ENCODE results near the gene DAP3.

Gene DAP3

GRCh38 chr1:155649676-155650075 lies 39.2 kb upstream of the DAP3 start:
- no peaks in the 10 kb centered on the region for H3K9me3 ChIP-seq (ENCODE audit: insufficient read depth, low read length, severe bottlenecking)
- H3K27me3 ChIP-seq (ENCODE audit: insufficient read depth, low read length, poor library complexity), result no peaks in the 10 kb centered on the region
- H2AFZ ChIP-seq (ENCODE audit: low read depth, low read length), result no peak overlapping the region
- no peak for DNase-seq
- no peaks in the 10 kb centered on the region for H4K20me1 ChIP-seq (ENCODE audit: insufficient read depth, low read length)
- no peaks in the 10 kb centered on the region for H3K36me3 ChIP-seq (ENCODE audit: insufficient read depth, low read length)
- H3K9ac ChIP-seq (ENCODE audit: low read depth, low read length), result no peak overlapping the region
- no peaks in the 10 kb centered on the region for H3K79me2 ChIP-seq (ENCODE audit: insufficient read depth, low read length)
- H3K4me2 ChIP-seq (ENCODE audit: insufficient read depth, low read length), result no peak overlapping the region
- no peak overlapping the region for H3K27ac ChIP-seq (ENCODE audit: low read length)
- no peaks in the 10 kb centered on the region for H3K4me1 ChIP-seq (ENCODE audit: insufficient read depth, low read length)
- no peak overlapping the region for H3K4me3 ChIP-seq (ENCODE audit: low read depth in 1 of 2, low read length in 2 of 2)
- no peak for ATAC-seq (ENCODE audit: insufficient read depth, low read depth)
- TF ChIP-seq EZH2 (IDR thresholded peaks at IDR 0.05; ENCODE audit: borderline replicate concordance, low read depth, low read length, severe bottlenecking), result no peak
- TF ChIP-seq, protein P1, sequence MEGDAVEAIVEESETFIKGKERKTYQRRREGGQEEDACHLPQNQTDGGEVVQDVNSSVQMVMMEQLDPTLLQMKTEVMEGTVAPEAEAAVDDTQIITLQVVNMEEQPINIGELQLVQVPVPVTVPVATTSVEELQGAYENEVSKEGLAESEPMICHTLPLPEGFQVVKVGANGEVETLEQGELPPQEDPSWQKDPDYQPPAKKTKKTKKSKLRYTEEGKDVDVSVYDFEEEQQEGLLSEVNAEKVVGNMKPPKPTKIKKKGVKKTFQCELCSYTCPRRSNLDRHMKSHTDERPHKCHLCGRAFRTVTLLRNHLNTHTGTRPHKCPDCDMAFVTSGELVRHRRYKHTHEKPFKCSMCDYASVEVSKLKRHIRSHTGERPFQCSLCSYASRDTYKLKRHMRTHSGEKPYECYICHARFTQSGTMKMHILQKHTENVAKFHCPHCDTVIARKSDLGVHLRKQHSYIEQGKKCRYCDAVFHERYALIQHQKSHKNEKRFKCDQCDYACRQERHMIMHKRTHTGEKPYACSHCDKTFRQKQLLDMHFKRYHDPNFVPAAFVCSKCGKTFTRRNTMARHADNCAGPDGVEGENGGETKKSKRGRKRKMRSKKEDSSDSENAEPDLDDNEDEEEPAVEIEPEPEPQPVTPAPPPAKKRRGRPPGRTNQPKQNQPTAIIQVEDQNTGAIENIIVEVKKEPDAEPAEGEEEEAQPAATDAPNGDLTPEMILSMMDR (IDR thresholded peaks at IDR 0.05; ENCODE audit: borderline replicate concordance, extremely low read depth, low read length, poor library complexity, severe bottlenecking), result no peak

DNA sequence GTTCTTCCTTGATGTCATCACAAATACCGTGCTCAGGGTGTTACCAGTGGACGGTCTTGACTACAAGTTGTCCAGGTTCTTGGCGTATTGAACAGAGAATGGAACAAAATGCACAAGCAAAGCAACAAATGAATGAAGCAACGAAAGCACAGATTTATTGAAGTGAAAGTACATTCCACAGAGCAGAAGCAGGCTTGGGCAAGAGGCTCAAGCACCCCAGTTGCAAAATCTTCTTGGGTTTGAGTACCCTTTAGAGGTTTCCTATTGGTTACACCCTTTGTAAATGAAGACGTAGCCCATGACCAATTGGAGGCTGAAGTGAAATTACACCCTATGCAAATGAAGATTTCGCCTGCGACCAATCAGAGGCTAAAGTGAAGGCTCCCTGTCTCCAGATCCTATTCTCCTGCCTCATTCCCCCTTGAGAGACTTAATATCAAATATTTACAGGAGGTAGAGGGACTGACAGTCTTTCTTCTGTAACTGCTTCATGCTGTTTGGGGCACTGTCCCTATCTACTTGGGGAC lies 38.6 kb upstream of the DAP3 start:
- Histone ChIP-seq H3K27me3 (ENCODE audit: insufficient read depth, low read length, poor library complexity) (no peaks in the 10 kb centered on the region), H3K27ac (ENCODE audit: low read length) (no peak overlapping the region), H3K4me2 (ENCODE audit: insufficient read depth, low read length) (no peak overlapping the region), H3K4me3 (ENCODE audit: low read depth in 1 of 2, low read length in 2 of 2) (no peak overlapping the region), H2AFZ (ENCODE audit: low read depth, low read length) (no peak overlapping the region), H3K36me3 (ENCODE audit: insufficient read depth, low read length) (no peaks in the 10 kb centered on the region), H3K9ac (ENCODE audit: low read depth, low read length) (no peak overlapping the region), H3K79me2 (ENCODE audit: insufficient read depth, low read length) (no peaks in the 10 kb centered on the region), H4K20me1 (ENCODE audit: insufficient read depth, low read length) (no peaks in the 10 kb centered on the region), H3K9me3 (ENCODE audit: insufficient read depth, low read length, severe bottlenecking) (no peaks in the 10 kb centered on the region), H3K4me1 (ENCODE audit: insufficient read depth, low read length) (no peaks in the 10 kb centered on the region)
- ATAC-seq (ENCODE audit: insufficient read depth, low read depth) (no peak), DNase-seq (no peak)
- no peak for TF ChIP-seq EZH2 (IDR thresholded peaks at IDR 0.05; ENCODE audit: borderline replicate concordance, low read depth, low read length, severe bottlenecking)
- TF ChIP-seq, protein P1 (IDR thresholded peaks at IDR 0.05; ENCODE audit: borderline replicate concordance, extremely low read depth, low read length, poor library complexity, severe bottlenecking), result no peak

DNA sequence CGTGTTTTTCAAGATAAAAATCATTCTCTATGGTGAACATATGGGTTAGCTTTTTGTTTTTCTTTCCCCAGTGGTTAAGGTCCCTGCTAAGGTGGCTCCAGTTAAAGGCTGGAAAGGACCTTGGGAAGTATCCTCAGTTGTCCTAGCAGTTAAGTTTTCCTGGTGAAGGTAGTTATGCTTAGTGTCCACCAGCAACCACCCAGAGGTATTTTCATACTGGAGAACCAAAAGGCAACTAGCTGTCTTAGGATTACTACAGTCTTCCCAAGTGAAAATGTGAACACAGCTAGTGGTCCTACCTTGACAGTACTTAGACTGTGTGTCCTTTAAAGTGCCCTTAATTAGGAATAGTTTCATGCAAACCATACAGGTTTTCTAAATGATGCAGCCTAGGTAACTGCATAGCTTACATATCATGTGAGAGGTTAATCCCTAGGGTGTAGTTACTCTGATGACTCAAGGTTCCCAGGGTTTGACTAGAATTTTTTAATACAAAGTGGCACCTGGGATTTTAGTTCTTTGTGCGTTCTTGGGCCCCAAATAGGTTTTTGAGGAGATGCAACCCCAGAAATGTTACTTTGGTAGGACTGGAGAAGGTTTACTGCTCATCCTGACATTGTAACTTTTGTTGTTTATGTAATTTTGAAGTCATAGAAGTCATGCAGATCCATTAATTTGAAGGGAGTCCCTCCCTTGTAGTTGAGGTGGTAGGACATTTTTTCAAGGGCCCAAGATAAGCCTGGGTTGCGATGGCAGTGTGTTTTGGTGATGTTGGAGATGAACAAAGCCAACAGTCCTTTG lies 36.8 kb upstream of the DAP3 start:
- H3K4me3 ChIP-seq (ENCODE audit: low read depth in 1 of 2, low read length in 2 of 2), result no peak overlapping the region
- no peak for DNase-seq

More for the DNA sequence above, 36.8 kb upstream of the DAP3 start:
- H2AFZ ChIP-seq (ENCODE audit: low read depth, low read length), result no peak overlapping the region
- H3K9ac ChIP-seq (ENCODE audit: low read depth, low read length), result no peak overlapping the region
- no peaks in the 10 kb centered on the region for H3K9me3 ChIP-seq (ENCODE audit: insufficient read depth, low read length, severe bottlenecking)
- H3K4me2 ChIP-seq (ENCODE audit: insufficient read depth, low read length), result no peak overlapping the region
- H3K27ac ChIP-seq (ENCODE audit: low read length), result no peak overlapping the region
- no peaks in the 10 kb centered on the region for H3K79me2 ChIP-seq (ENCODE audit: insufficient read depth, low read length)
- no peaks in the 10 kb centered on the region for H4K20me1 ChIP-seq (ENCODE audit: insufficient read depth, low read length)
- no peak for ATAC-seq (ENCODE audit: insufficient read depth, low read depth)
- TF ChIP-seq EZH2 (IDR thresholded peaks at IDR 0.05; ENCODE audit: borderline replicate concordance, low read depth, low read length, severe bottlenecking), result no peak
- TF ChIP-seq, protein P1 (IDR thresholded peaks at IDR 0.05; ENCODE audit: borderline replicate concordance, extremely low read depth, low read length, poor library complexity, severe bottlenecking), result no peak
- no peaks in the 10 kb centered on the region for H3K4me1 ChIP-seq (ENCODE audit: insufficient read depth, low read length)
- no peaks in the 10 kb centered on the region for H3K36me3 ChIP-seq (ENCODE audit: insufficient read depth, low read length)
- no peaks in the 10 kb centered on the region for H3K27me3 ChIP-seq (ENCODE audit: insufficient read depth, low read length, poor library complexity)

Measured in DND-41 (cell line).